ENCODE data around the gene FLT1.

The FLT1 gene

GRCh38 chr13:28338742-28339141, 156.2 kb downstream of the FLT1 start:
- DNase-seq, result no peak

DNA sequence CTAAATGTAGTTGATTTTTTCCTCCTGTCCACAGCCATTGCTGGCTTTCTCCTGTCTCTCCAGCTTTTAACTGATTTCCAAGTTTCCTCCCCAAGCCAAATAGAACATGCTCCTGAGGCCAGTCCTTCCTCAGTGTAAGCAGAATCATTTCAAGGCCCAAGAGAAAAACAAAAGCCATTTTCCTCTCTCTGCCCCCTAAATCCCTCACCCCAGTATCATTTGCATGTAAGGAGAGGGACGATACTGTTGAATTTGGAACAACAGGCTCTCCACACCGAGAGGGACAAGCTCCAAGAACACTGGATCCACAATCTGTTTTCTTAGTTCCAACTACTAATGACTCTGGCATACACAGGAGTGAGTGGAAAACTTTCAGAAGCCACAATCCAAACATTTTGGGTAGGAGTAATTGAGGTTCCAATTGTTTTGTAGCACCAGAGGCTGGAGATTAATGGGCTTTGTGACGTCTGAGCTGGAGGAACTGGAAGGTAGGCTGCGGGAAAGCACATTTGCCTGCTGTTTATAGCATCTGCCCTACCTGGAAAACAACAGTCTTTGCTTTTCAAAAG, 156.8 kb downstream of the FLT1 start:
- no peak for DNase-seq

DNA sequence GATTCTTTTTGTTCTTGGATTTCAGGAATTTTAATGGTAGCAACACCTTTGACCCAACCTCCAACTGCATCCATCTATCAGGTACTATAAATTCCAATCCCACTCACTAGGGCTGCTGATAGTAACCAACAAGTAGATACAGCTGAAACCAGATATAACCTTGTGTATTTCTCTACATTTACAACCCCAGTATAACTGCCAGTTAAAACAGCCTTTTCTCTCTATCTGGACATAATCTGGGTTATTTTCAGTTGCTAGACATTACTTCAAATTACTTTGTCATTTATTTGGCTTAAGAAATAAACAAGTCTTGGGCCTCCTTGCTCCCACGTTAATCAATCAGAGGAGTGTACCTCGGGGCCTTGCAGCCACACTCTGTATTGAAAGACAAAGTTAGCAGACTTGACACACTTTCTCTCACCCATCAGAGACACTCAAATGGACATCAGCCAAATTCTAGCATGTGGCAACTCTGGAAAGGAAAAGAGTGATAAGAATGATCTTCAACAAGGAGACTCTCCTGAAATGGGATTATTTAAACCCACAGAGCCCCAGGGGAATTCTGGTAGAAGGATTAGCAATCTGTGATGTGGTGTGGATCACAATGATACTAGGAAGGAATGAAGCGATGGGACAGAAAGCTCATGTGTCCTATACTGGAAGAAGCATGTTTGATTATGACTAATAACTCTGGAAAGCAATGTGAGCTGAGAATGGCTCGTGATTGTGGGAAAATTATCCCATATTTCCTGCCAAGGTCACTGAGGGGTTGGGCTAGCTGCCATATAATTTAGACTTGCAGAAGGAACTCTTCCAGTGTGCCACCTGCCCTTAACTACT, 157.5 kb downstream of the FLT1 start:
- no peak for DNase-seq

GRCh38 chr13:28336193-28336657, 158.7 kb downstream of the FLT1 start:
- no peak for DNase-seq

DNA sequence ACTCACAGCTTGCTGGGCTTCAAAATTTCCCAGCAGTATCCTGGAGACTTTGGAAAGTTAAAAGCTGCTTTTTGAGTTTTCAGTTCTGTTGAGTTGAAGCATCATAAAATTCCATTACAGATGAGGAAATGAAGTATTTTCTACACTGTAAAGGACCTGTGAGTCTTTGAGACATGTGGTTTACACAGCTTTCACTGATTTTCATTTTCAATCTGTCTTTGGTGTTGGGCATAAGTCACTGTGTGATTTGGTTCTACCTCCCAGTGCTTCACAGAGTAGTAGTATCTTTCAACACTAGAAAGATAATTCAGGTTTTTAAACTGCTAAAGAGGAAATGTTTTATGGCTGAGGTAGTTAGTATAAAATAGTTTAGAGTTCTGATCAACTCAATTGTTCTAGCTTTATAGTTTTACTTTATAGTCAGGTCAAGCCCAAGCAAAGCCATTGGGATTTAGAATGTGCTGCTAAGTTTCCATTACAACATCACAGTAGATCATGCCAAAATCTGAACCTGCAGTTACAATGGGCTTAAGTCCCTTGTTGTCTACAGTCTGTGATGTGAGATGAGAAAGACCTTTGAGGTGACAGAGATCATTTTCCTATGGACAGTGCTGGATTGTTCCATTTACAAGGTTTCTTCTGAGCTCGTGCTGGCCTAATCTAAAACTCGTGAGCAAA, 161.6 kb downstream of the FLT1 start:
- DNase-seq, result no peak

GRCh38 chr13:28329395-28330158, 165.4 kb downstream of the FLT1 start:
- no peak for DNase-seq

DNA sequence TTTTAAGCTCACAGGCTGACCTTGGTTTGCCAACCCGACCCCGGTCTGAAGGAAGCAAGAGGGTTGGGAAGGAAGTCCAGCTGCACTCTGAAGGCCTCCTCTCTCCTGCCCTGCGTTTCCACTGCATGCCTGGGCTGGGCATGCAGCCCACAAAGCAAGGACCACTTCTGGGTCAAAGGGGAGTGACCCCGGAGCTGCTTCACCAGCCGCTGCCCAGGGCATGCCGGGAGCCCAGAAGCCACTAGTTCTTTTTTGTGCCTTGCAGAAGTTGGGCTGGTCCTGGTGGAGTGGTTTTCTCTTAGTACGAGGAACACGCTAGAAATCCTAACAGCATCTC, 166.7 kb downstream of the FLT1 start:
- DNase-seq, result no peak

DNA sequence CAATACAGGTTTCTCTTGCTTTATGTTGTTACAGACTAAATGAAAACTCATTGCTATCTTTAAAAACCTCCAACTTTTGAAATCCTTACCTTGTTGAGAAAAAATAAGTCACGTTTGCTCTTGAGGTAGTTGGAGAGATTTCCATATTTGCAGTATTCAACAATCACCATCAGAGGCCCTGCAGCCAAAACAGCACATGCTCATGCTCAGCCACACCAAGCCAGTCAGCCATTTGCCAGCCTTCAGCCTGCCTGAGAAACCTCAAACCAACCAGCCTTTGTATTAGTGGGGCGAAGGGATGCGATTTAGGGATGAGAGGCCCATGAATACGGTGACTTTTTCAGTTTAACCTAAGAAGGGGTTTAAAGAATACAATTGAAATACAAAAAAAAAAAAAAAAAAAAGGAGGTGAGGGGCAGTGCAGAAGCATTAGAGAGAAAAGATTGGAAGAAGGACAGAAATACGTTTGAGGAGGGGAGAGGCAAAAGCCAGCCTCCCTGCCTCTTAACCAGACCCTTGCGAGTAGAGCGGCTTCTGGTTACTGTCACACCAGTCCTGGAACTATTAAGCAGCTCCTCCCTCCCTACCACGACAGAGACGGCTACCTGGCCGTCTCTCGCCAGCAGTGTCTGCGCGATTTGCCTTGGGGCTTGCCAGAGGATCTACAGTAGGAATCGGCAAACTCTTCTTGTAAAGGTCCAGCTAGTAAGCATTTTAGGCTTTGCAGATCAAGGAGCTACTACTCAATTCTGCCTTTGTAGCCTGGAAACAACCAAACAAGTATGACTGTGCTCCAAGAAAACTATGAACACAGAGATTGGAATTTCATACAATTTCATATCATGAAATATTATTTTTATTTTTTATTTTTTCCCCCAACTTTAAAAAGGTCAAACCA, 167.3 kb downstream of the FLT1 start:
- DNase-seq, result no peak

- DNase-seq, result no peak
These were observed 168.9 kb downstream of the FLT1 start for GRCh38 chr13:28326056-28326455.

DNA sequence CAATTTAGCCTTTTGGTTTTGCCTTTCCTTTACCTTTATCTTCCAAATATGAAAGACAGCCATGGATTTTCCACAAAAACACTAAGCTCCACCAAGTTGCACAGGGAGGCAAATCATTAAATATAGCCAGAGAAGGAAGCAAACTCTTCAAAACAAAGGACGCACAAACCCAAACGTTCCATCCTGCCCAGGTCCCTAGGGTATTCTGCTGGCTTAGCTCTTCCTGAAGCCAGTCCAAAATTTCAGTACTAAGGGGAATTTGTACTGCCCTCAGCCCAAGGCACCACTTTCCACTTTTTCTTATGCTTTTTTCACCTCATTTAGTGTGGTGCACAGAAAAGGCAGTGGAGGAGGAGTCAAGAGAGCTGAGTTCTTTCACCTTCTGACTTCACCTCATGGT, 169.9 kb downstream of the FLT1 start:
- no peak for DNase-seq

GRCh38 chr13:28324181-28324789, 170.6 kb downstream of the FLT1 start:
- DNase-seq, result peak; percentile 84

GRCh38 chr13:28322256-28322905, 172.5 kb downstream of the FLT1 start:
- DNase-seq, result no peak

DNA sequence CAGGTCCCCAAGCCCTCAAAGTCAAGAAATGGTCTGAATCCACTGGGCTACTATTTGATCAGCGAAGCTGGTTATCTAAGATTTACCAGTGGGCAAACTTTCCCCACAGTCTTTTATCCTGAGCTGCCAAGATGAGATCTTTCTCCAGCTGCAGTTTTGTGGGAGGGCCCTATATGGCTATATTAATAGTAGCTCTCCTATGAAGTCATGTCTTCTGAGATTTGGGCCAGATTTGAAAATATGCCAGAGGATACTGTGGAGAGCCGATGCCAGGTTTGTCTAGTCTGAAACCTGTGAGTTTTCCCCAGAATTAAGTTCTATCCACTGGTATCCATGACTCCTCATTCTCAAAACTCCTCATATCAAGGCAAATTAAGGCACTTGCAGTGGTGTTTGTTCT, 173.2 kb downstream of the FLT1 start:
- DNase-seq, result no peak

DNA sequence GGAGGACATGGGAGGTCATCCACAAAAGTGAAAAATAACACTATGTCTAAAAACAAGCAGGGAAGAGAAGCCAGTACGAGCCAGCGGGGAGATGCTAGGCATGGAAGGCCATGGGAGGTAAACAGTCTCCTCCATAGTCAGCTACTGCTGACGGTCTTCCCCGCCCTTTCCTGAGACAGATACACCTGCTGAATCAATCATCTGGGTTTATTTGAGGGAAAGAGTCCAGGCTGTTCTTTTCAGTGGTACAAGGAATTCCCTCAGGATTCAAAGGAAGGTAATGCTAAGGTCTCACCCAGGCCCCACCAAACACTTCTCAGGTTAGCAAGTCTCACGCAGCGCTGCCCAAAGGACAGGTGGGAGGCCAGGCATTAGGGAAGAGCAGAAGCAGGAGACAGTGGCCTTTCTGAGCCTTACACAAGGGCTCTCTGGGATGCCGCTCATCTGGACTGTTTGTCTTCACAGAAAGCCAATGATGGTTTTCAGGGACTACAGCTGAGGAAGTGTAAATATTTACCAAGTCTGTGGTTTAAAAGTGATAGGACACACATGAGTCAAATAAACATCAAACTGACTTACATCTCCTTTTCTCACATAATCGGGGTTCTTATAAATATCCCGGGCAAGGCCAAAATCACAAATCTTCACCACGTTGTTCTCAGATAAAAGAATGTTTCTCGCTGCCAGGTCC, 173.9 kb downstream of the FLT1 start:
- DNase-seq, result peak; percentile 85

- DNase-seq, result no peak
These were observed 174.7 kb downstream of the FLT1 start for GRCh38 chr13:28320209-28320608.

DNA sequence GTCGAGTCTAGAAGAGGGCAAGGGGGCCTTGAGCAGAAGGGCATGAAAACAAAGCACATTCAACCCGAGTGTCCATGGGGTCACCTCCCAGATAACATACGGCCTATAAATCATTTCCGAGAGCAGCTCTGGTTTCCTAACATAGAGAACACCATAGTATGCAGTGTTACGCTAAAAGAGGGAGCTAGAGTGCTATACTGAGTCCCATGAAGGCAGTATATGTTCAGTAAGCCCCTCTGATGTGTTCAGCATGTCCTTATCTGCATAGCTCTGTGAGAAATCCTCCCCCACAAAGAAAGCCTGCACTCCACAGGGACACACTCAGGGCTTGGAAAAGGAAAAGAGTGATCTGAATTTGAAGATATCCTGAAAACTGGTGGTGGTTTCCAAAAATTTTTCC, 175.4 kb downstream of the FLT1 start:
- DNase-seq, result no peak

DNA sequence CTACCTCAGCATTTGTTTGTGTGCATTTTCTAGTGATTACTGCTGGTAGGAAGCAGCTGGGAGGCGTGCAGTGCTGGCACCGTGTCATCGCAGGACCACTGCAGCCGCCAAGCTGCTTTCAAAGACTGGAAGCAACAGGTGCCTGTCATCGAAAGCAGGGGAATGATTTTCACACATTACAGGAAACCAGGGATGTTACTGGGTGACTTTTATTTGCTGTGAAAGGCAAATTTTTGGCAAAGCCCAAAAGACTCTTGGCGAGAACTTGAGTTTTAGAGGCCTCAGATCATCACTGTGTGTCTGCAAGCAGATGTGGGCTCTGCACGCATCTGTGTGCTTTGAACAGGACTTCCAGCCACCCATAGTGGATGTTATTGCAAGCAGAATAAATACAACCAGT, 176.4 kb downstream of the FLT1 start:
- no peak for DNase-seq

GRCh38 chr13:28316836-28317235, 178.1 kb downstream of the FLT1 start:
- DNase-seq, result no peak

- DNase-seq, result no peak
These were observed 178.8 kb downstream of the FLT1 start for GRCh38 chr13:28316129-28316528.

DNA sequence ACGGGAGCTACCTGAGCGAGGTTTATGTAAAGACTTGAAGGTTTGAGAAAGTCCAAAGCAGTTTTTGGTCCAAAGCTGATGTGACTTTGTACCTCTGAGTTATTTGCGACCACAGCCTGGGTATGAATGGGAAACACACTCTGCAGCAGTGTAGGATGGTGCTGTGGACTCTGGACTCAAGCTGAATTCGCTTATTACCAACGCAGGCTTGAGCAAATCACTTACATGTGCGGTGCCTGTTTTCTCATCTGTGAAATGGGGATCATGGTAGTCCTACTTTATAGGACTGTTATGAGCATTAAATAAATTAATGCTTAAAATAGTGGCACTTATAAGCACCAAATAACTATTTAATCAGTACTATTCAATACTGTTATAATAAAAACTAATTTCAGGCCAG, 180.0 kb downstream of the FLT1 start:
- no peak for DNase-seq

GRCh38 chr13:28313579-28313978, 181.3 kb downstream of the FLT1 start:
- DNase-seq, result peak; percentile 37
